Measurements from ENCODE around the gene TSPAN15. TPM values are rescaled to one million over a fixed set of nuclear protein-coding genes. Genes with fewer than 3 reads are reported as not detected.

Gene TSPAN15
- total RNA-seq, 6 experiments from 2014 or later: 2.3 to 8.3 (median 3.3) TPM

DNA sequence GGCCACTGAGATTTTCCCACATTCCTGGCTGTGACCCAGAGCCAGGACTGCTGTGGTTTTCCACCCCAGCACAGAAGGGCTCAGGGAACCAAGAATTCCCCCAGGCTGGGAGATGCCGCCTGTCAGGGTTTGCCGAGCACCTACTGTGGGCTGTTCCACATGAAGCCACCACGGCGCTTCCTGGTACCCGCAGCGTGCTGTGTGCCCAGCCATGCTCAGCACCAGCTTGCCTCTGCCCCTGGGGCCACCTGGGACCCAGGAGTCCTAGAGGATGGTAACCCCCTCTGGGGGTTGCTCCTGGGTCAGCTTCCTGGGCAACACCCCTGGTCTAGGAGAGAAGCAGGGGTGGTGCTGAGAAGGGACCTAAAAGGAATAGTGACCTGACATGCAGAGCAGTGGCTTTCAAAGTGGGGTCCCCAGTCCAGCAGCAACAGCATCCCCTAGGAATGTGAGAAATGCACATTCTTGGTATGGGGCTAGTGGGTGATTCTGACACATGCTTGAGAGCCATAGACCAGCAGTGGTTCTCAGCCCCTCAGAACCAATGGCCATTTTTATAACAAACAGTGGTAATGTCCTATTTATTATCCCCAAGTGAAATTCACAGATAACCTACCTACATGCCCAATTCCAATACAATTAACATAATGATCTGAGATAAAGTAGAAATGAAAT, 53.4 kb downstream of the TSPAN15 start:
- no peak overlapping the region for H3K27ac ChIP-seq
- no peaks in the 10 kb centered on the region for H3K9me3 ChIP-seq
- TF ChIP-seq CTCF (IDR thresholded peaks at IDR 0.05): no peak
- no peak for TF ChIP-seq POLR2A (IDR thresholded peaks at IDR 0.05)
- H3K27me3 ChIP-seq: no peaks in the 10 kb centered on the region
- no peak overlapping the region for H3K4me3 ChIP-seq
- no peaks in the 10 kb centered on the region for H3K36me3 ChIP-seq
- ATAC-seq: no peak
- peak in 1 of 3 donors; percentile 47 for DNase-seq
- no CpG with 5 or more reads among the region's 6 CpGs for WGBS (ENCODE audit: insufficient coverage, low coverage, low lambda C conversion rate, missing lambda C conversion rate)
- intact Hi-C loops (cut with DNase I): loop anchor here in 1 of 2 donors (5.0 kb wide), 1 partner anchor 77 kb away; no protein-coding TSS in a partner anchor
- H3K4me1 ChIP-seq: no peaks in the 10 kb centered on the region

GRCh38 chr10:69505636-69506318, 54.5 kb downstream of the TSPAN15 start:
- DNase-seq (no peak), ATAC-seq (no peak)
- no peaks in the 10 kb centered on the region for H3K36me3 ChIP-seq
- no peaks in the 10 kb centered on the region for H3K9me3 ChIP-seq
- no peak overlapping the region for H3K4me3 ChIP-seq
- 79% methylated on average over 10 of the region's 15 CpGs for WGBS (ENCODE audit: insufficient coverage, low coverage, low lambda C conversion rate, missing lambda C conversion rate)
- H3K27ac ChIP-seq: no peak overlapping the region
- TF ChIP-seq POLR2A (IDR thresholded peaks at IDR 0.05) (no peak), CTCF (IDR thresholded peaks at IDR 0.05) (no peak)
- H3K27me3 ChIP-seq: no peaks in the 10 kb centered on the region
- no peaks in the 10 kb centered on the region for H3K4me1 ChIP-seq
- intact Hi-C loops (cut with DNase I): no loop called here

GRCh38 chr10:69506487-69506833, 55.2 kb downstream of the TSPAN15 start:
- WGBS (ENCODE audit: insufficient coverage, low coverage, low lambda C conversion rate, missing lambda C conversion rate): 100% methylated on average over 2 of the region's 3 CpGs
- no peak for DNase-seq
- no peak for TF ChIP-seq POLR2A (IDR thresholded peaks at IDR 0.05)
- TF ChIP-seq CTCF (IDR thresholded peaks at IDR 0.05): no peak
- Histone ChIP-seq H3K27ac (no peak overlapping the region), H3K36me3 (no peaks in the 10 kb centered on the region), H3K27me3 (no peaks in the 10 kb centered on the region), H3K4me3 (no peak overlapping the region), H3K9me3 (no peaks in the 10 kb centered on the region), H3K4me1 (no peaks in the 10 kb centered on the region)
- no peak for ATAC-seq
- intact Hi-C loops (cut with DNase I): no loop called here

GRCh38 chr10:69506834-69507713, 55.8 kb downstream of the TSPAN15 start:
- Histone ChIP-seq H3K36me3 (no peaks in the 10 kb centered on the region), H3K9me3 (no peaks in the 10 kb centered on the region), H3K27ac (no peak overlapping the region), H3K27me3 (no peaks in the 10 kb centered on the region), H3K4me3 (no peak overlapping the region), H3K4me1 (no peaks in the 10 kb centered on the region)
- 43% methylated on average over 3 of the region's 19 CpGs for WGBS (ENCODE audit: insufficient coverage, low coverage, low lambda C conversion rate, missing lambda C conversion rate)
- intact Hi-C loops (cut with DNase I): no loop called here
- TF ChIP-seq CTCF (IDR thresholded peaks at IDR 0.05) (no peak), POLR2A (IDR thresholded peaks at IDR 0.05) (no peak)
- ATAC-seq (peak in 2 of 4 donors; percentile 7 to 11), DNase-seq (peak in 1 of 3 donors; percentile 55)

Data from right lobe of liver (tissue), 6 donors.